H9 (cell line): ENCODE data around the gene PTPRN2. TPM values are rescaled to one million over a fixed set of nuclear protein-coding genes. Genes with fewer than 3 reads are reported as not detected.
A peak's percentile ranks its signal among the peaks of the same experiment; 100 is the strongest.

ENCODE experiments used
- DNase-seq: peaks from one replicate; pipeline ENCODE4 v3.0.0-alpha.2; 2017
- H2AFZ ChIP-seq: one replicate; pipeline ENCODE4 v1.6.1; 2013; ENCODE audit warnings: mild to moderate bottlenecking, low read length, control low read depth, moderate library complexity
- H2AK5ac ChIP-seq: 2 replicates; pipeline ENCODE4 v1.6.1; 2013; ENCODE audit warnings: low read length, control low read depth, mixed read lengths; ENCODE audit not compliant: insufficient read length
- H2BK120ac ChIP-seq: one replicate; pipeline ENCODE4 v1.6.1; 2013; ENCODE audit warnings: low read depth, mild to moderate bottlenecking, low read length, control low read depth, inconsistent platforms; ENCODE audit not compliant: poor library complexity, severe bottlenecking
- H2BK12ac ChIP-seq: 2 replicates; pipeline ENCODE4 v1.6.1; 2013; ENCODE audit warnings: low read length, control low read depth, mixed read lengths, low read depth; ENCODE audit not compliant: insufficient read length
- H2BK15ac ChIP-seq: 2 replicates; pipeline ENCODE4 v1.6.1; 2013; ENCODE audit warnings: low read depth, low read length, control low read depth
- H2BK20ac ChIP-seq: one replicate; pipeline ENCODE4 v1.6.1; 2013; ENCODE audit warnings: low read depth, mild to moderate bottlenecking, low read length, control low read depth, inconsistent platforms; ENCODE audit not compliant: poor library complexity, severe bottlenecking
- H2BK5ac ChIP-seq: 2 replicates; pipeline ENCODE4 v1.6.1; 2013; ENCODE audit warnings: low read length, control low read depth, mixed read lengths; ENCODE audit not compliant: insufficient read length
- H3K14ac ChIP-seq: 2 replicates; pipeline ENCODE4 v1.6.1; 2013; ENCODE audit warnings: low read length, control low read depth; ENCODE audit not compliant: insufficient read depth
- H3K18ac ChIP-seq: 2 replicates; pipeline ENCODE4 v1.6.1; 2013; ENCODE audit warnings: low read depth, mild to moderate bottlenecking, mixed read lengths, low read length, control low read depth; ENCODE audit not compliant: insufficient read length
- H3K23ac ChIP-seq: 2 replicates; pipeline ENCODE4 v1.6.1; 2013; ENCODE audit warnings: low read length, control low read depth, mixed read lengths, low read depth; ENCODE audit not compliant: insufficient read length
- H3K23me2 ChIP-seq: 2 replicates; pipeline ENCODE4 v1.6.1; 2013; ENCODE audit warnings: low read depth, mild to moderate bottlenecking, mixed read lengths, low read length, control low read depth; ENCODE audit not compliant: insufficient read length, poor library complexity, severe bottlenecking
- H3K27ac ChIP-seq: 2 replicates; pipeline ENCODE4 v1.5.1; 2013; ENCODE audit warnings: low read length, control low read depth, mixed read lengths, low read depth; ENCODE audit not compliant: insufficient read length
- H3K27me3 ChIP-seq: 2 replicates; pipeline ENCODE4 v1.6.1; 2013; ENCODE audit warnings: low read length, control low read depth, inconsistent platforms; ENCODE audit not compliant: insufficient read depth
- H3K4ac ChIP-seq: 2 replicates; pipeline ENCODE4 v1.6.1; 2013; ENCODE audit warnings: low read depth, mild to moderate bottlenecking, control low read depth, inconsistent platforms, low read length, moderate library complexity
- H3K4me1 ChIP-seq: 2 replicates; pipeline ENCODE4 v1.6.1; 2013; ENCODE audit warnings: low read length, control low read depth, inconsistent platforms; ENCODE audit not compliant: insufficient read depth
- H3K4me2 ChIP-seq: 2 replicates; pipeline ENCODE4 v1.6.1; 2013; ENCODE audit warnings: low read length, control low read depth, mixed read lengths; ENCODE audit not compliant: insufficient read length, insufficient read depth
- H3K56ac ChIP-seq: 2 replicates; pipeline ENCODE4 v1.6.1; 2013; ENCODE audit warnings: low read depth, mild to moderate bottlenecking, mixed read lengths, low read length, control low read depth; ENCODE audit not compliant: insufficient read length
- H3K79me1 ChIP-seq: 2 replicates; pipeline ENCODE4 v1.6.1; 2013; ENCODE audit warnings: low read depth, mild to moderate bottlenecking, moderate library complexity, low read length, control low read depth, inconsistent platforms; ENCODE audit not compliant: insufficient read depth, poor library complexity, severe bottlenecking
- H3K79me2 ChIP-seq: 2 replicates; pipeline ENCODE4 v1.6.1; 2013; ENCODE audit warnings: low read length, control low read depth, inconsistent platforms; ENCODE audit not compliant: insufficient read depth
- H3K9ac ChIP-seq: 2 replicates; pipeline ENCODE4 v1.6.1; 2013; ENCODE audit warnings: low read length, control low read depth, mixed read lengths; ENCODE audit not compliant: insufficient read length; ENCODE audit errors: extremely low read depth
- H3K9me3 ChIP-seq: one replicate; pipeline ENCODE4 v1.6.1; 2013; ENCODE audit warnings: low read depth, low read length, inconsistent platforms; ENCODE audit not compliant: control insufficient read depth
- H3T11ph ChIP-seq: one replicate; pipeline ENCODE4 v1.6.1; 2013; ENCODE audit warnings: mild to moderate bottlenecking, low read length, control low read depth, inconsistent platforms
- H4K20me1 ChIP-seq: one replicate; pipeline ENCODE4 v1.6.1; 2013; ENCODE audit not compliant: control insufficient read depth, insufficient read length, insufficient read depth
- H4K5ac ChIP-seq: 2 replicates; pipeline ENCODE4 v1.6.1; 2013; ENCODE audit warnings: low read depth, mild to moderate bottlenecking, mixed read lengths, low read length, control low read depth; ENCODE audit not compliant: insufficient read length
- H4K8ac ChIP-seq: replicated peaks from 2 replicates; pipeline ENCODE4 v1.6.1; 2013; ENCODE audit warnings: low read length, control low read depth, mixed read lengths, low read depth; ENCODE audit not compliant: insufficient read length
- H4K91ac ChIP-seq: 2 replicates; pipeline ENCODE4 v1.6.1; 2013; ENCODE audit warnings: low read depth, mild to moderate bottlenecking, moderate library complexity, mixed read lengths, low read length, control low read depth; ENCODE audit not compliant: insufficient read length
- H3K27ac Mint-ChIP-seq, 3 experiments: 2 replicates in 2 of 3; 3 replicates in 1 of 3; pipeline ENCODE4 v1.8.0; 2020 to 2021; ENCODE audit warnings: mixed read lengths in 3 of 3, mild to moderate bottlenecking in 1 of 3, moderate library complexity in 1 of 3
- H3K27me3 Mint-ChIP-seq: 2 replicates; pipeline ENCODE4 v1.8.0; 2021; ENCODE audit warnings: low read depth, mild to moderate bottlenecking, moderate library complexity, mixed read lengths
- H3K36me3 Mint-ChIP-seq, 3 experiments: 2 replicates in 2 of 3; 3 replicates in 1 of 3; pipeline ENCODE4 v1.8.0; 2020 to 2021; ENCODE audit warnings: low read depth in 3 of 3, mixed read lengths in 3 of 3; ENCODE audit not compliant: insufficient read depth in 1 of 3
- H3K4me1 Mint-ChIP-seq, 2 experiments: 2 replicates each; pipeline ENCODE4 v1.8.0; 2020; ENCODE audit warnings: mixed read lengths in 2 of 2
- H3K4me3 Mint-ChIP-seq, 2 experiments: 2 replicates in 1 of 2; 3 replicates in 1 of 2; pipeline ENCODE4 v1.8.0; 2020 to 2021; ENCODE audit warnings: mild to moderate bottlenecking in 2 of 2, mixed read lengths in 2 of 2, moderate library complexity in 1 of 2
- H3K9me3 Mint-ChIP-seq, 2 experiments: 2 replicates in 1 of 2; 3 replicates in 1 of 2; pipeline ENCODE4 v1.8.0; 2020; ENCODE audit warnings: mild to moderate bottlenecking in 2 of 2, mixed read lengths in 2 of 2, moderate library complexity in 1 of 2
- WGBS: extraction: QIAGEN DNeasy Blood & Tissue Kit; methylation state at CpG from one replicate; pipeline ENCODE4 v1.1.7; 2013; ENCODE audit warnings: missing lambda C conversion rate, low lambda C conversion rate, mixed read lengths; ENCODE audit not compliant: insufficient read length; ENCODE audit errors: extremely low coverage; 5-methylcytosine and 5-hydroxymethylcytosine counted together
- total RNA-seq: library from RNA; stranded (reverse); gene quantifications from 2 replicates; pipeline ENCODE4 v1.2.1, GENCODE V29; 2021
- TF ChIP-seq, protein P1 (sequence below): fragments of 200-600 bp; sonication (generic); conservative IDR thresholded peaks from 3 replicates; pipeline ENCODE4 v1.8.0; 2021; ENCODE audit warnings: antibody characterized with exemption, mild to moderate bottlenecking

The PTPRN2 gene
- total RNA-seq, 1 experiment from 2014 or later = 5.2 TPM

DNA sequence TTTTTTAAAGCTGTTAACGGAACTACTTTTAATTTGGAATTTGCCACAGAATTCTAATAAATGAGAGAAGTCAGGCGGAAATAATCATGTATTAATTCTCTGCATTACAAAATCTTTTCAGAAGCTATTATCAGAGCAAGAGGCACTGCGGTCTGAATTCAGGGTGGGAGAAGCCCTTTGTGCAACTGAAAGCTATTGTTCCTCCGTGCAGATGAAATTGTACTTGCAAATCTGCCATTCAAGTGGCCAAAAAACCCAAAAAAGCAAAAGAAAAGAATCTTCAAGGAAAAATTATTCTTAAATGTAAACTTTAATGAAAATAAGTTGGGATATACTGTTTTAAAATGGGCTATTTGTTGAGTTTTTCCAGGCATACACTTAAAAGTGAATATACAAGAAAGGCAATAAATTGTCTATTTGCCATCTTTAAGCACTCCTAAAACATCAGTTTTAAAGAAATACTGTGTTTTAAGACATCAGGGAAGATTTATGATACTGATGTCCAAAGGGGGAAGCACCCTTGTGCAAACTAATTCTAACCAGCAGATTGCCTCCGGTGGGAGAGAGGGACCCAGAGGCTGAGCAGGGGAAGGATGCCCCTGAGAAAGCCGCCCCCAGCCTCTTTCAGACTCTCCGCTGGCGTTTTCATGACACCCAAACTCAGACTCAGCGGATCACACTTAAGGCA lies 899.6 kb downstream of the PTPRN2 start:
- Histone ChIP-seq H4K5ac (no peak overlapping the region), H3K23me2 (peaks cover 34% of the 10 kb centered on the region), H3K23ac (no peak overlapping the region), H2BK20ac (no peak overlapping the region), H2AFZ (no peak overlapping the region), H3K4me1 (no peaks in the 10 kb centered on the region), H3K27ac (no peak overlapping the region), H3K18ac (no peak overlapping the region), H2BK5ac (no peak overlapping the region), H2BK120ac (no peak overlapping the region), H4K20me1 (no peaks in the 10 kb centered on the region), H3K14ac (no peak overlapping the region), H3K4ac (no peak overlapping the region), H3K9me3 (no peaks in the 10 kb centered on the region), H3T11ph (no peak overlapping the region), H3K27me3 (peaks cover 81% of the 10 kb centered on the region), H4K91ac (no peak overlapping the region), H2BK12ac (no peak overlapping the region), H2AK5ac (no peak overlapping the region), H4K8ac (no peak overlapping the region), H3K79me1 (no peaks in the 10 kb centered on the region), H3K56ac (no peak overlapping the region), H3K79me2 (no peaks in the 10 kb centered on the region), H2BK15ac (no peak overlapping the region), H3K9ac (no peak overlapping the region), H3K4me2 (peak overlapping the region; percentile 23)
- Mint-ChIP-seq H3K27ac (no peak overlapping the region), H3K9me3 (no peaks in the 10 kb centered on the region), H3K4me3 (peak overlapping the region; percentile 48 to 79), H3K4me1 (peaks cover 19 to 41% of the 10 kb centered on the region in 2 experiments), H3K36me3 (no peaks in the 10 kb centered on the region; a peak in 1 of 7 replicates), H3K27me3 (peaks cover 93% of the 10 kb centered on the region)
- TF ChIP-seq, protein P1, sequence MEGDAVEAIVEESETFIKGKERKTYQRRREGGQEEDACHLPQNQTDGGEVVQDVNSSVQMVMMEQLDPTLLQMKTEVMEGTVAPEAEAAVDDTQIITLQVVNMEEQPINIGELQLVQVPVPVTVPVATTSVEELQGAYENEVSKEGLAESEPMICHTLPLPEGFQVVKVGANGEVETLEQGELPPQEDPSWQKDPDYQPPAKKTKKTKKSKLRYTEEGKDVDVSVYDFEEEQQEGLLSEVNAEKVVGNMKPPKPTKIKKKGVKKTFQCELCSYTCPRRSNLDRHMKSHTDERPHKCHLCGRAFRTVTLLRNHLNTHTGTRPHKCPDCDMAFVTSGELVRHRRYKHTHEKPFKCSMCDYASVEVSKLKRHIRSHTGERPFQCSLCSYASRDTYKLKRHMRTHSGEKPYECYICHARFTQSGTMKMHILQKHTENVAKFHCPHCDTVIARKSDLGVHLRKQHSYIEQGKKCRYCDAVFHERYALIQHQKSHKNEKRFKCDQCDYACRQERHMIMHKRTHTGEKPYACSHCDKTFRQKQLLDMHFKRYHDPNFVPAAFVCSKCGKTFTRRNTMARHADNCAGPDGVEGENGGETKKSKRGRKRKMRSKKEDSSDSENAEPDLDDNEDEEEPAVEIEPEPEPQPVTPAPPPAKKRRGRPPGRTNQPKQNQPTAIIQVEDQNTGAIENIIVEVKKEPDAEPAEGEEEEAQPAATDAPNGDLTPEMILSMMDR = no peak
- no CpG with 5 or more reads among the region's 9 CpGs for WGBS
- DNase-seq = peak; percentile 5
